Stimulated activated CD4-positive, alpha-beta T cell treated with anti-CD3 and anti-CD28 coated beads, Interleukin-1b, Interleukin-23, amount 100 ng/mL, for 1 hour (primary cell): Measurements from ENCODE around the gene UBE2J2.
A peak's percentile ranks its signal among the peaks of the same experiment; 100 is the strongest.

Source experiments
- DNase-seq, 2 donors: peaks; one replicate each; pipeline ENCODE4 v3.0.0-alpha.2; 2020; ENCODE audit warnings: low read depth in 2 of 2

The UBE2J2 gene

GRCh38 chr1:1296070-1297061 lies 22.7 kb upstream of the UBE2J2 start:
- DNase-seq: no peak

- no peak for DNase-seq
Measured at GRCh38 chr1:1295154-1295923, 21.7 kb upstream of the UBE2J2 start.

- no peak for DNase-seq
Measured at GRCh38 chr1:1294250-1294890, 20.7 kb upstream of the UBE2J2 start.

GRCh38 chr1:1293263-1294249 lies 19.9 kb upstream of the UBE2J2 start:
- no peak for DNase-seq

- DNase-seq: no peak
Measured at GRCh38 chr1:1292851-1293250, 19.2 kb upstream of the UBE2J2 start.

GRCh38 chr1:1292442-1292779 lies 18.8 kb upstream of the UBE2J2 start:
- DNase-seq: no peak

GRCh38 chr1:1291548-1292441 lies 18.1 kb upstream of the UBE2J2 start:
- peak in 1 of 2 donors; percentile 34 for DNase-seq

GRCh38 chr1:1291023-1291528 lies 17.4 kb upstream of the UBE2J2 start:
- DNase-seq: no peak

GRCh38 chr1:1290238-1290731 lies 16.6 kb upstream of the UBE2J2 start:
- peak; percentile 36 to 58 for DNase-seq

- no peak for DNase-seq
Measured at GRCh38 chr1:1287288-1288110, 13.8 kb upstream of the UBE2J2 start.

GRCh38 chr1:1286313-1287261 lies 12.9 kb upstream of the UBE2J2 start:
- DNase-seq: no peak

- DNase-seq: no peak
Measured at GRCh38 chr1:1285611-1286311, 12.1 kb upstream of the UBE2J2 start.

- no peak for DNase-seq
Measured at GRCh38 chr1:1285102-1285571, 11.5 kb upstream of the UBE2J2 start.

- DNase-seq: no peak
Measured at GRCh38 chr1:1284221-1285101, 10.8 kb upstream of the UBE2J2 start.

GRCh38 chr1:1283821-1284220 lies 10.2 kb upstream of the UBE2J2 start:
- DNase-seq: no peak

GRCh38 chr1:1282998-1283397 lies 9.3 kb upstream of the UBE2J2 start:
- DNase-seq: no peak
